ENCODE results near the gene KRABD2.
"Not testable (repeated sequence)": the region's sequence is repeated elsewhere in the genome, so short reads cannot be mapped to it uniquely, and the experiment has no call there.

KRABD2 gene

GRCh38 chr17:8382052-8382879, 5.8 kb upstream of the KRABD2 start:
- H3K27me3 ChIP-seq (ENCODE audit: insufficient read depth, insufficient read length) = no peaks in the 10 kb centered on the region
- no peaks in the 10 kb centered on the region for H3K4me1 ChIP-seq (ENCODE audit: insufficient read depth, insufficient read length)
- no peak for TF ChIP-seq YY1 (IDR thresholded peaks at IDR 0.05; ENCODE audit: insufficient read depth, insufficient read length)
- TF ChIP-seq SUZ12 (IDR thresholded peaks at IDR 0.05; ENCODE audit: extremely low read depth, insufficient read depth, insufficient read length) = no peak
- TF ChIP-seq ZNF274 (IDR thresholded peaks at IDR 0.05; ENCODE audit: low read depth, low read length) = no peak
- H3K36me3 ChIP-seq (ENCODE audit: insufficient read depth, insufficient read length, low read length) = peaks cover 51% of the 10 kb centered on the region
- peak overlapping the region; percentile 78 for H3K9ac ChIP-seq (ENCODE audit: insufficient read length, low read depth)
- no peaks in the 10 kb centered on the region for H3K9me3 ChIP-seq (ENCODE audit: insufficient read depth, low read length)
- DNase-seq (ENCODE audit: low read depth, low spot score) = no peak
- H3K4me3 ChIP-seq (ENCODE audit: insufficient read length, low read depth) = peak overlapping the region; percentile 91

GRCh38 chr17:8380049-8380448, 3.5 kb upstream of the KRABD2 start:
- H3K36me3 ChIP-seq (ENCODE audit: insufficient read depth, insufficient read length, low read length) = peaks cover 63% of the 10 kb centered on the region
- DNase-seq (ENCODE audit: low read depth, low spot score) = no peak
- TF ChIP-seq SUZ12 (IDR thresholded peaks at IDR 0.05; ENCODE audit: extremely low read depth, insufficient read depth, insufficient read length) (no peak), YY1 (IDR thresholded peaks at IDR 0.05; ENCODE audit: insufficient read depth, insufficient read length) (no peak), ZNF274 (IDR thresholded peaks at IDR 0.05; ENCODE audit: low read depth, low read length) (no peak)
- H3K4me1 ChIP-seq (ENCODE audit: insufficient read depth, insufficient read length) = no peaks in the 10 kb centered on the region
- peak overlapping the region; percentile 47 for H3K9ac ChIP-seq (ENCODE audit: insufficient read length, low read depth)
- no peaks in the 10 kb centered on the region for H3K27me3 ChIP-seq (ENCODE audit: insufficient read depth, insufficient read length)
- no peaks in the 10 kb centered on the region for H3K9me3 ChIP-seq (ENCODE audit: insufficient read depth, low read length)
- no peak overlapping the region for H3K4me3 ChIP-seq (ENCODE audit: insufficient read length, low read depth)

- peaks cover 63% of the 10 kb centered on the region for H3K36me3 ChIP-seq (ENCODE audit: insufficient read depth, insufficient read length, low read length)
- DNase-seq (ENCODE audit: low read depth, low spot score); H3K4me3 ChIP-seq (ENCODE audit: insufficient read length, low read depth); H3K9ac ChIP-seq (ENCODE audit: insufficient read length, low read depth); H3K9me3 ChIP-seq (ENCODE audit: insufficient read depth, low read length); H3K27me3 ChIP-seq (ENCODE audit: insufficient read depth, insufficient read length); H3K4me1 ChIP-seq (ENCODE audit: insufficient read depth, insufficient read length): not testable (repeated sequence)
Observed at GRCh38 chr17:8378117-8378516, 1.6 kb upstream of the KRABD2 start.

GRCh38 chr17:8377422-8377821, 918 bp upstream of the KRABD2 start:
- no peaks in the 10 kb centered on the region for H3K4me1 ChIP-seq (ENCODE audit: insufficient read depth, insufficient read length)
- no peak for DNase-seq (ENCODE audit: low read depth, low spot score)
- TF ChIP-seq SUZ12 (IDR thresholded peaks at IDR 0.05; ENCODE audit: extremely low read depth, insufficient read depth, insufficient read length) (no peak), YY1 (IDR thresholded peaks at IDR 0.05; ENCODE audit: insufficient read depth, insufficient read length) (no peak), ZNF274 (IDR thresholded peaks at IDR 0.05; ENCODE audit: low read depth, low read length) (no peak)
- H3K36me3 ChIP-seq (ENCODE audit: insufficient read depth, insufficient read length, low read length) = peaks cover 62% of the 10 kb centered on the region
- no peak overlapping the region for H3K4me3 ChIP-seq (ENCODE audit: insufficient read length, low read depth)
- no peaks in the 10 kb centered on the region; the same call in 1 of the 2 replicates for H3K9me3 ChIP-seq (ENCODE audit: insufficient read depth, low read length)
- no peak overlapping the region for H3K9ac ChIP-seq (ENCODE audit: insufficient read length, low read depth)
- H3K27me3 ChIP-seq (ENCODE audit: insufficient read depth, insufficient read length) = no peaks in the 10 kb centered on the region

- DNase-seq (ENCODE audit: low read depth, low spot score) = no peak
- H3K4me1 ChIP-seq (ENCODE audit: insufficient read depth, insufficient read length) = no peaks in the 10 kb centered on the region
Observed at GRCh38 chr17:8375738-8376259, 705 bp downstream of the KRABD2 start.

GRCh38 chr17:8373856-8374255, 2.6 kb downstream of the KRABD2 start:
- H3K27me3 ChIP-seq (ENCODE audit: insufficient read depth, insufficient read length); H3K4me1 ChIP-seq (ENCODE audit: insufficient read depth, insufficient read length); H3K9me3 ChIP-seq (ENCODE audit: insufficient read depth, low read length); H3K4me3 ChIP-seq (ENCODE audit: insufficient read length, low read depth); H3K9ac ChIP-seq (ENCODE audit: insufficient read length, low read depth); DNase-seq (ENCODE audit: low read depth, low spot score): not testable (repeated sequence)
- peaks cover 48% of the 10 kb centered on the region for H3K36me3 ChIP-seq (ENCODE audit: insufficient read depth, insufficient read length, low read length)

More at GRCh38 chr17:8375738-8376259, 705 bp downstream of the KRABD2 start:
- Histone ChIP-seq H3K36me3 (ENCODE audit: insufficient read depth, insufficient read length, low read length) (peaks cover 52% of the 10 kb centered on the region), H3K4me3 (ENCODE audit: insufficient read length, low read depth) (peak overlapping the region; percentile 64), H3K9ac (ENCODE audit: insufficient read length, low read depth) (peak overlapping the region; percentile 95), H3K9me3 (ENCODE audit: insufficient read depth, low read length) (no peaks in the 10 kb centered on the region; the same call in 1 of the 2 replicates), H3K27me3 (ENCODE audit: insufficient read depth, insufficient read length) (no peaks in the 10 kb centered on the region)
- TF ChIP-seq ZNF274 (IDR thresholded peaks at IDR 0.05; ENCODE audit: low read depth, low read length) (no peak), SUZ12 (IDR thresholded peaks at IDR 0.05; ENCODE audit: extremely low read depth, insufficient read depth, insufficient read length) (no peak), YY1 (IDR thresholded peaks at IDR 0.05; ENCODE audit: insufficient read depth, insufficient read length) (no peak)

- Histone ChIP-seq H3K4me3 (ENCODE audit: insufficient read length, low read depth) (no peak overlapping the region), H3K36me3 (ENCODE audit: insufficient read depth, insufficient read length, low read length) (peaks cover 36% of the 10 kb centered on the region), H3K4me1 (ENCODE audit: insufficient read depth, insufficient read length) (peaks cover 2% of the 10 kb centered on the region), H3K27me3 (ENCODE audit: insufficient read depth, insufficient read length) (no peaks in the 10 kb centered on the region), H3K9me3 (ENCODE audit: insufficient read depth, low read length) (no peaks in the 10 kb centered on the region; the same call in 1 of the 2 replicates), H3K9ac (ENCODE audit: insufficient read length, low read depth) (no peak overlapping the region)
- DNase-seq (ENCODE audit: low read depth, low spot score) = no peak
- TF ChIP-seq ZNF274 (IDR thresholded peaks at IDR 0.05; ENCODE audit: low read depth, low read length) (no peak), YY1 (IDR thresholded peaks at IDR 0.05; ENCODE audit: insufficient read depth, insufficient read length) (no peak), SUZ12 (IDR thresholded peaks at IDR 0.05; ENCODE audit: extremely low read depth, insufficient read depth, insufficient read length) (no peak)
Observed at GRCh38 chr17:8372422-8372821, 4.1 kb downstream of the KRABD2 start.

Measured in NT2/D1 (cell line).